NCI-H2171 treated with DMSO at 0.1 percent for 48 hours (cell line): ENCODE measurements around the gene EXT2.

Source experiments
- DNase-seq: peaks from one replicate; lab custom pipeline; 2025; lab: John Stamatoyannopoulos, UW

EXT2 gene

DNA sequence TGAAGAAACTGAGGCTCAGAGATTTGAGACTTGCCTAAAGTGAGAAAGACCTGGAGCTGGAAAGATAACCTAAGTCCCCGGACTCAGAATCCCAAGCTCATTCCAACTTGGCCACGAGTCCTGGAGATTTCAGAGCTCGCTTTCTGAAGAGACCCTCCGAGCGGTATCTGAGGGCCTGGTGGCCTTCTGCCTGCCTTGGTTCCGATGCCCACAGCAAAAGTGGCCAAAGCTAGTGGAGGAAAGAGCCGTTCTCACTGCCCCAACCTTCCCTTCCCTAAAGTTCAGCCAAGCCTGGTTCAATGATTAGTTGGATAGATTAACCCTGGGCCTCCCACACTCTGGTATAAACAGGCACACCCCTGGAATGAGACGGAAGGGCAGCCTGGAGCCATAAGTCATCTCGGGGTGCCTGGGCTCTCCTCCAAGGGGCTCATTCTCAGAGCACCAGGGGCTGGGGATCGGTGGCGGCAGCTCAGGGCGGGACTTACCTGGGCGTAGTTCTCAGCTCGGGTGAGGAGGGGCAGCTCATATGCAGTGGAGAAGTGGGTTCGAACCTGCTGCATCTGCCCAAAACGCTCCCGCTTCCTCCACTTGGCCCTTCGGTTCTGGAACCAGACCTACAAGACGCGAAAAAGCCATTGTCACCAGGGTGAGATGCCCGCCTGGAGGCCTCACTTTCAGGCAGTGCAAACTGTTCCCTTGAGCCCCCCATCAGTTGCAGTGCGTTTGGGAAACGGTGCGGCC is 171.7 kb downstream of the EXT2 start:
- DNase-seq: no peak

DNA sequence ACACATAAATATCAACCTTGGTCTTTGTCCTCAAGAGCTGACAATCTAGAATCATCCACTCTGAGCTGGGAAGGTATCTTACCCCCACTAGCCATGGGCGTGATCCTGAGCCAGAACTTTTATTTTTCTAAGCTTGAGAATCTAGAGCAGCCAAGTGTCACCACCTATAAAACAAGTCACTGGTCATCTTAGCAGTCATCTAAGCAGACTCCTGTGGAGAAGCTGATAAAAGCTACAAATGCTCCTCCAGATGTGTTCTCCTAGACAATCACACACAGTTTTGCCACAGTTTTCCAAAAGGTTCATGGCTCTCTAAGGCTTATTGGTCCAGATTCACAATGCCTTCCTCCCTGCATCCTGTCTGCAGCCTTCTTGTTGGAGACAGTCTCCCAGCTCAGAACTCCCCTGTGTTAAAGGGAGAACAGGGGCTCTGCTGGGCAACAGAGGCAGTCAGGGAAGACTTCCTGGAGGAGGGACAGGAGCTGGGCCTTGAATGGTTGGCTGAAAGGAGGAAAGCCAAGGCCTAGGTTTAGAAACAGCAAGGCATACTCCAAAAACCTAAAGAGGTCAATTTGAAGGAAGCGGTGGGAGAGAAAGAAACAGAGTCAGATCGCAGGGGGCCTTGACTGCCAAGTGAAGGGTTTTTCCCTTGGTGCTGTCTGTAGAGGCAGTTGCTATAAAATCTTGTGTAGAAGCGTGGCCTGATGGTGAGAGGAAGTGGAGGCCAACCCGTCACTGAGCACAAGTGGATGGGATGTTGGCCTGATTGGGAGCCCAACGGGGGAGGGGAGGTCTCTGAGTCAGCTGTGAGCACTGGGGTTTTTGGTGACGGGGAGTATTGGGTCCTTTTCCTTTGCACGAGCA is 172.5 kb downstream of the EXT2 start:
- no peak for DNase-seq

DNA sequence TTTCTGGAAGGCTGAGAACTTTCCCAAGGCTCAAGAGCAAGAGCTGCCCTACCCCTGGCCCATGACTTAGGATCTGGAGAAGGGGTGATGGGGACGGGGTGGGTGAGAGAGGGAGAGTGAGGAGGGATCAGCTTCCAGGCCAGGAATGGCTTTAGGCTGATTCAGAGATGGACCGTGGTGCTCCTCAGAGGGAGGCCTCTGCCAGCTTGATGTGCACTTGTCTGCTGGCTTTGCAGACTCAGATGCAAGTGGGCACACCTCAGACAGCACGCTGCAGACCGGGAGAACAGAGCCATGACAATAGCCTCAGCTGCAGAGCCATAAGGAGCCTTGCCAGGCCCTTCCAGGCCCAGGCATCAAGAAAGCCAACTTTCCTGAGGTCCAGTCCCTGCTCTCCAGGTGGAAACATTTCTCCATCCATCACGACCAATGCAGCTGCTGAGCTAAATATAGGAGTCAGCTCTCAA is 173.2 kb downstream of the EXT2 start:
- DNase-seq: no peak

DNA sequence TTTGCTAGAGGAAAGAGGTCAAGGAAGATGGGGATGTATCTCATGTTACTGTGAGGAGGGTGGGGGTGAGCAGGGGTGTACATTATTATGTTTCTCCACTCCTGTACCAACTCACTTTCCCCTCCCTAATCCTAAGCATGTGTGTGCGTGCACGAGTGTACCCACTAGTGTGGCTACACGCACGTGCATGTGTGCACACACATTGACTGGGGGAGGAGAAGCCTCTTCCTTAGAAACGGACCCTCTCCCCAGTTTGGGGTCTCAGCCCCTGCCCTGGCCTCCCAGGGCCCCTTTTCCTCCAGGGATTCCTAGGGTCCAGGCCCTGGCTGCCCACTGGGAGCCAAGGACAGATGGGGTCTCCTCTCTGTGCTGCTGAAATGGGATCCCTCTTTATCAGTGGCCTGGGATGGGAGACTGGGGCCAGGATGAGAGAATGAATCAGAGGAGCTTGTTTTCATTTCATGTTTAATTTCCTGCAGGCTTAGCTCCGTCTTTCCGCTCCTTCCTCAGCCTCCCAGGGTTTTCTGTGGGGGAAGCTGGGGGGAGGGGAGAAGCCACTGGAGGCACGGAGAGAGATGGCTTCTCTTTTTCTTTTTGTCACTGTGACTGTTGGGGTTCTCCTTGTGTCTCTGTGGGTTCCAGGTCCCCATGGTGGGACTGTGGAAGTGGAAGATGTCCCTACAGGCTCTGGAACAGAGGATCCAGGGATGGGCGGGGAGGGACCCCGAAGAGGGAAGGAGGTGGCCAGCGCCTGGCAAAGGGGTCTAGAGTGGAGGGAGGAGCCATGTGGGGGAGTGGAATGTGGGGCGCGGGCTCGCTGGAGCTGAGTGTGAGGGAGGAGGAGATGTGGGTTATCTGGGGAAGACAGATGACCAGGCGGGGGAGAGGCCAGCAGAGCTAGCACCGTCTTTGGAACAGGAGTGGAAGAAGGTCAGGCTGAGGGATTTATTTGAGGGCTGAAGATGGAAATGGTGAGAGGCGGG is 174.2 kb downstream of the EXT2 start:
- no peak for DNase-seq

DNA sequence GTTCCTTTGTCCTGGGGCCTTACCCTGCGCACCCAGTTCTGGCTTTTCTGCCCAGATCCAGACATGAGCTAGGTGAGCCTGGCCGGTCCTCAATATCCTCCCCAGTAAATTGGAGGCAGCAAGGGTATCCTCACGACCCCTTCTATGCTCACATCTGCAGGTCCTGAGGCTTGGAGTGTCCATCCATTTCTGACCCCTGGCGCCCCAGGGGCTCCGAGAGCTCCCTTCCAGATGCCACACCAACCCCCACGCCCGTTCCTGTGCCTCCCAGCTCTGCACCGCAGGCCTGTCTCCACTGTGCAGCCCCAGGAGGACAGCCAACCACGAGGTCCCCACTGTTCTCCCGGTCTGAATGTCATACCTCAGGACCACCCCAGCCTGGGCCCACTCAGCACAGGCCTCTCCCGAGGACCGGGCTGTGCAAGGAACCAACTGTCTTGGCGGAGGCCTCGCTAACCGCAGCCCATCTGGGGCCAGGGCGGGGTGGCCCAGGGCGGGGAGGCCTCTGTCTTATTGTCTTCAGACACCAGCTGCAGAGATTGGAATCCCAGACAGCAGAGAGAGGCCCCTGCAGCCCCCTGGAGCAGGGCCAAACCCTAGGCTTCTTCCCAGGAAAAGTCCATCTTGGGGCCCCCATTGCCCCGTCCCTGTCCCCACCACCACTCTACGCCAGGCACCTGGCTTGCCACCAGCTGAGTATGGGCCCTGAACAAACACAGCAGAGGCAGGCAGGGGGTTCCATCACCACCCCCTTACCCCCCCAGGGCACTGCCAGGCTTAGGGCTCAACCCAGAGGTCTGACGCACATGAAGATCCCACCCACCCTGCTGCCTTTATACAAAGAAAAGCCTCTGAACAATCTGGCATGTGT is 175.2 kb downstream of the EXT2 start:
- no peak for DNase-seq

DNA sequence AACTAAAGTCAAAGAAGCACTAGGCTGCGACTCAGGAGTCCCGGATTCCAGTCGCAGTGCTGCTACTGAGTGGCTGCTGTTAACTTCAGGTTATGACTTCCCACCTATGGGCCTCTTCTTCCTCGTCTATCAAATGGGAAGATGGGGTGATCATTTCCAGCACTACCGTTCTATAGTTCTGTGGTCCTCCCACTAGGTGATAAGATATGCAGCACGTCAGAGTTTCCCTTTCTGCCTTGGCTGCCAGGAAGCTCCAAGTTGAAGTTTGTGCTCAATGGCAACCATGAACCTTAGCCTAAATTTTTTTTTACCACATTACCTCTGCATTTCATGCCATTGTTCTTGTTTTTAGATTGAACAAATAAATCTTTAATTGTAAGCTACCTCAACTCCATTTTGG is 175.8 kb downstream of the EXT2 start:
- no peak for DNase-seq

DNA sequence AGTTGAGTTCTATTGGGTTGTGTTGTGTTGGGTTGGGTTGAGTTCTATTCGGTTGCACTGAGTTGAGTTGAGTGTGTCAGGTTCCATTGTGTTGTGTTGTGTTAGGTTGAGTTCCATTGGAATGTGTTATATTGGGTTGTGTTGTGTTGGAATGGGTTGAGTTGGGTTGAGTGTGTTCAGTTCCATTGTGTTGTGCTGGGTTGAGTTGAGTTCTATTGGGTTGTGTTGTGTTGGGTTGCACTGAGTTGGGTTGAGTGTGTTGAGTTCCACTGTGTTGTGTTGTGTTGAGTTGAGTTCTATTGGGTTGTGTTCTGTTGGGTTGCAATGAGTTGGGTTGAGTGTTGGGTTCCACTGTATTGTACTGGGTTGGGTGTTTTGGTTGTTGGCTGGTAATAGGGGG is 178.9 kb downstream of the EXT2 start:
- DNase-seq: no peak

DNA sequence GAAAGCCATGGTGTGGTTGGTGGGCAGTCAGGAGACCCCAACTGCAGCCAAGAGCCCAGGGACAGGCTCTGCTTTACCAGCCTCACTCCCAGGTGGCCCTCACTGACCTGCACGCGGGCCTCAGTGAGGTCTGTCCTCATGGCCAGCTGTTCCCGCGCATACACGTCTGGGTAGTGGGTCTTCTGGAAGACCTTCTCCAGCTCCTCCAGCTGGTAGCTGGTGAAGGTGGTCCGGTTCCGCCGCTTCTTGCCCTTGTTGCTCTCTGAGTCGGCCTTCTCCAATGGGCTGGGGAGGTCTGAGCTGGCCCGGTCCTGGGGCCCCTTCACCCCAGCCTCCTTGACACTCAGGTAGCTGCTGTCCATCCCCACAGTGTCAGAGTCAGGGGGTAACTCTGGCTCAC is 179.8 kb downstream of the EXT2 start:
- DNase-seq: no peak

DNA sequence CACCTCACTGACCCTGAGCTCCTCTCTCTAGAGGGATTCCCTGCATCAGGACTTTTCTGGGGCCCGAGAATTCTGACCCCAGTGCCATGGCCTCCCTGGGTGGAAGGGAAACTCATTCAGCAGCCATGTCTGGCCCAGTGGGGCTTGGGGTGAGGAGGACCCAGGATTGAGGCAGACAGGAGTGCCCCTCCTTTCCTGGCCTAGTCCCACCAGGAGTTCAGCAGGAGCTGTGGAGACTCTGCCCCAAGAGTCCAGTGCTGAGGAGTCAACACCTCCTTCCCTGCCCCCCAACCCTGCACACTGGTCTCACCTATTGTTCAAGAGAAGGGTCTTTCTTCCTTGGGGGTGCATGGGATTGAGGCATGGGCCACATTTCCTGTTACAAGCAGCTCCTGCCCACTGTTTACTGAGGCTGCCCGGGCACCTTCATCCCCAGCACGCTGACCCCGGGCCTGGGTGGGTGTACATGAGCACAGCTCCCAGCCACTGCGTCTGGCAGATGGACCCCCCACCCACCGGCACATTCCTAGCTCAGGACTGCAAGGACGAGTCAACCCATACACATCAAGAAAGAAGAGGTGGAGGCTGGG is 180.6 kb downstream of the EXT2 start:
- no peak for DNase-seq

DNA sequence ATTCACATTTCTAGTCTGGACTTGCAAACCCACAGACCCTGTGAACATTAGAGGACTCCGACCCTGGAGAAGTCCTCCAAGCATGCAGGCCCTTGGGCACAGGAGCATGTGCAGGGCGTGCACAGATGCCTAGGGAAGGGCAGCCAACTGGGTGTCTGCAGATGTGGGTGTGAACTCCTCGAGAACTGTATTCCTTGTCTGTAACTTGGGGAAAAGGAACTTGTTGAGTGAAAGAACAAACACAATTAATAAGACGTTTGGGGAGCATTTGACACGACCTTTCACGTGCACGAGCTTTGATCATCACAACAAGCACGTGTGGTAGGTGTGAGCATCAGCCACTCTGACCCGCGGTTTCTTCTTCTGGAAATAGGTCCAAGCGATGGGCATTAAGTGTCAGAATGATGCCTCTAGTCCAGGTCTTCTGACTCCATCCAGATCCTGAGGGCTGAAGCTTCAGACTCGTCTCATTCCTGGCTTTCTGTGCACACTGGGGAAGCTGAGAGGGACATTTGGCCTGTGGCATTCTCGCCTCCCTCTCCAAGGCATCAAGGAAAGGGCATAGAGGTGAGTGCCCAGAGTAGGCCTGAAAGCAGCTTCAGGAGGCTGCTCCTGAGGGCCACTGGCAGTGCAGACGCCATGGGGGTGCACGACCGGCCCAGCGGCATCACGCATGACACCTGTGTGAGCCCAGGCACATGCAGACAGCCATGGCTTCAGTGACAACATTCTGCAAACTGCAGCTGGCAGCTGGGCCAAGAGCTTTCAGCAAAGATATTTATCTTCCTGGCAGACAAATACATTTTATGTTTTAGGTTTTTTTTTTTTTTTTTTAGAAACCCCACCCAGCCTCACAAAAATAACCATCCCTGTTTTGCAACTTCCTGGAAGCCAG is 182.0 kb downstream of the EXT2 start:
- no peak for DNase-seq

DNA sequence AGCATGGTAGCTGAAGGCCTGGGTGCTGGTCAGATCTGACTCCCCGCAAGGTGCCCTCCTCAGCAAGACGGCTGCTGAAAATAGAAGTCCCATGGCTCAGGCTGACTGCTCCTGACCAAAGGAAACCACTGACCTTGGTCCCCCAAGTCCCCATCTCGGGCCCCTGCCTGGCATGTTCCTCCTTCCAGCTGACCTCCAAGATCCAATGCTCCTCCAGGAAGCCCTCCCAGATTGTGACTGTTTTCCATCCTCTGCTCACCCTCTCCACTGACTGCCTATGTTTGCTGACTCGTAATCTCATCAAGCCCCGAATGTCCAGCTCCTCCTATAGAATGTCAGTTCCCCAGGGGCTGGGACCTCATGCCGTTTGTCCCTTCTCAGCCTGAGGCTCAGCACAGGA is 184.0 kb downstream of the EXT2 start:
- no peak for DNase-seq

DNA sequence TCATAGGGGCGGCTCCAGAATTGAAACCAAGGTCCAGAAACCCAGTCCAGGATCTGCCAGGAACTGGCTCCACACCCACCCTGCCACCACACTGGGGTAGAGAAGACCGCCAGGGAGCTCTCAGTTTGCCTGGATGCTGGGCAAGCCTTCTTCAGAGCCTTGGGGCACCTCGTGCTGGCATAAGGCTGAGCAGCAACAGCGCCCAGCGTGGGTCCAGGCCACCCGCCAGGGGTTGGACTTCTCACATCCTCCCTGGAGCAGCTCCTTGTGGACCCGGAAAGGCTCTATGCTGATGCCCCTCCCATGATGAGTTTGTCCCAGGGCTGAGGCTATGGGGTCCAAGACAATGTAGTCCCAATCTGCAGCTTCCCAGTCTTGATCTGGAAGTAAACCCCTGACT is 184.8 kb downstream of the EXT2 start:
- DNase-seq: no peak

DNA sequence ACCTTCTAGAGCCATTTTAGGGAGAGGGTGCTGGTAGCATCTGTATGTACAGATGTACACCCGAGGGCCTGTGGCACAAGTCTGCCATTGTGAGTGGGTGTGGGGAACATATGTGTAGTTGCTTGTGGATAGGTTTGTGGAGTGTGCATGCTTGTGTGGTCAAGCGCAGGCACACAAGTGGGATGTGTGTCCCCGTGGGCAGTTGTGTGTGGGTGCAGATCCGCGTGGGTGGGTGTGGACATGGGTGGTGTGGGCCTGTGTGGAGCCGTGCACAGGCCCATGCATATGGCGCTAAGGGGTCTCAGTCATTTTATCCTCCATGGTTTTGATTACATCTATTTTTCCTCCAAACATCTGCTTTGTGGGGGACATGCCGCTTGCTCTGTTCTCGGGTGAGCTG is 185.7 kb downstream of the EXT2 start:
- no peak for DNase-seq

DNA sequence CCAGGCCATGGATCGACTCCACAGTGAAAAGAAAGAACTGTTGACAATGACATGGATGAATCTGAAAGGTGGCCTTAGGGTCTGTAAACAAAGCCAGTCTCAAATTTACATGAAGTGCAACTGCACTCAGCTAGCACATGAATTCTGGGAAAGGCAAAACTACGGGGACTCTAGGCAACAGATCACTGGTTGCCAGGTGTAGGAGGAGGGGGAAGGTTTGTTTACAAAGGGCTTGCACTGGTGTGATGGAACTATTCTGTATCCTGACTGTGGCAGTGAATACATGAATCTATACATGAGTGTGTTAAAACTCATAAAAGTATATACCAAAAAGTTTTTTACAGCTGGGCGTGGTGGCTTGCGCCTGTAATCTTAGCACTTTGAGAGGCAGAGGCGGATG is 187.1 kb downstream of the EXT2 start:
- no peak for DNase-seq

DNA sequence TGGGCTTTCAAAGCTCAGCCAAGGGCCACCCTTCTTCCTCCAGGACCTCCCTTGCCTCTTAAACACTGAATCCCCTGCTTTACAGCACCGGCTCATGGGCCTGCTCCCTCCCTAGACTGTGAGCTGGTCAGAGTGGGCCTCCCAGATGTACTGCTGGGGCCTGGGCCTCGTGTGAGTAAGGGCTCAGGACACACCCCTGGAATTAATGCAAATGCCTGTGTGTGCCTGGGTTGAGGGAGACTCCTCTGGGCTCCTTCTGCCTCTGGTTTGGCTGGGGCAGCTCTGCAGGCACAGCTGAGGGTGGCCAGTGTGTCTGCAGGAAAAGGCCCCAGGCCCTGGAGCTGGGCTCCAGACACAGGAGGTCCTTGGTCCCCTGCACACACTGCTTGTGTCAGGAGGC is 190.3 kb downstream of the EXT2 start:
- DNase-seq: no peak

DNA sequence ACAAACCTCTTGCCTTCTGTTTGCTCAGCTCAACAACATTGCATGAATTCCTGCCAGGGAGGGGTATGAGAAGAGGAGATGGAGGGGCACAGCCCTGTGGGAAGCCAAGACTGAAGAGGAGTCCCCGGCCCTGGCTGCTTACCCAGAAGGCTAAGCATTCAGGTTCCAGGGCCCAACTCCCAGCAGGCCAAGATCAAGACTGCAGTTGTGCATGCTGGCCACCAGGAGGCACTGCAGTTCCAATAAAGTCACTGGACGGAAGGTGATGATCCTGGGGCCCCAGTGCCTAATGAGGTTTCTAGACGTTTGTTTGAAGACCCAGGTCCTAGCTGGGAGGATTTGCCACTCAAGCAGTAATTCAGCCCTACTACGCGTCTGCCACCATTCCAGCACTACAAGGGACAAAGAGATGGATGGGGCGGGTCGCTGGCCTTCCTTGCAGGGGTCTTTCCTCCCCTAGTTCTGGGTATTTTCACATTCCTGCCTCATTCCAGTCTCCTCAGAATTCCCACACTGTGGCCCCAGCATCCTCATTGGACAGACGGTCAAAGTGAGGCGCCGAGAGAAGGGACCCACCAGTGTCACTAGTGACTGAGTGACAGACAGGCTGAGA is 190.9 kb downstream of the EXT2 start:
- peak; percentile 17 for DNase-seq

DNA sequence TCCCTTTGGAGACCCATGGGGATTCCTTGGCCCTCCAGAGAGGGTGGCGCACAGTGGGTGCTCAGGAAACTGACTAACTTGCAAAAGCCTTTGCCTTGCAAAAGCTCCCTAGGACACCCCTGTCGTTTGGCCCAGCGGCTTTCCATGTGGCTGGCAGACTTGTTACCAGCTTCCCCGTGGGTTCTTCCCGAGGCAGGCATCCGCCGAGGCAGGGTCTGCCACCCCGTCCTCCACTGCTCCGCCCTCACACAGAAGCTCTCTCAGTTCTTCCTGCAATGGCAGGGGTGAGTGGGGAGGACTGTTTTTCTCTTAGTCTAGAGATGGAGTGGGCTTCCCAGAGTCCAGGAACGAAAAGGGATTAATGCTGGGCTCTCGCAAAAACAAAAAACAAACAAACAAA is 191.4 kb downstream of the EXT2 start:
- no peak for DNase-seq

DNA sequence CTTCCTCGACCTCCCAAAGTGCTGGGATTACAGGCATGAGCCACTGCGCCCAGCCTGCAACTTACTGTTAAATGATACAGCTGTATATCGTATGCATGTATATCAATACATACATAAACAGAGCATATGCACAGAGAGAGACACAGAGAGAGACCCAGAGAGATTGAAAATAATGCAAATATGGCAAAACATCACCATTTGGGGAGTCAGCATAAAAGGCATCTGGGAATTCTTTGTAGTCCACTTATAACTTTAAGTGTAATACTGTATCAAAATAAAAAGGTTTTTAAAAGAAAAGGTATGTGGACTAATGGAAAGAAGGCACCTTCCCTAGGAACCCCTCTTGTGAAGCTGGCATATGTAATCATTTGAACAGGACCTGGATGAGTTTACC is 192.7 kb downstream of the EXT2 start:
- no peak for DNase-seq

DNA sequence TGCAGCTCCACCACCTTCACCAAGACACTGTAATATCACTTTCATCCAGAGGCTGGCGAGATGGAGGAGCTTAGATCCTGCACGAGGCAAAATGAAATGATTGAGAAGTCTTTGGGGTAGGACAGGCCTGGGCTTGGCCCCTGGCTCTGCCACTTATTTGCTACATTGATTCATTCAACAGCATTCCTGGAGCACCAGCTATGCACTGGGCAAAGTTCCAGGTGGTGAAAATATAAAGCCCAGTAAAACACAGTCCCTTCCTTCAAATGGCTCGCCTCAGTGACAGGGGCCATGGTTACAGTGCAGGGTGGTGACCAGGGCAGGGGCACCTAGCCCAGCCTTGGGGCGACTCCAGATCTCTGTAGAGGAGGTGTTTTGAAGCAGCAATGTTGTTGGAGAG is 194.7 kb downstream of the EXT2 start:
- DNase-seq: no peak
